Activated CD8-positive, alpha-beta memory T cell treated with anti-CD3 and anti-CD28 coated beads, Interleukin-2, amount 50 U/mL, for 48 hours (primary cell): Measurements from ENCODE around the gene PIP5K1C.
"Not testable (repeated sequence)": the region's sequence is repeated elsewhere in the genome, so short reads cannot be mapped to it uniquely, and the experiment has no call there.

Experiments used
- DNase-seq: peaks from one replicate; pipeline ENCODE4 v3.0.0-alpha.2; 2020

Gene PIP5K1C

GRCh38 chr19:3643674-3644313 is 56.5 kb downstream of the PIP5K1C start:
- no peak for DNase-seq

GRCh38 chr19:3642987-3643673 is 57.1 kb downstream of the PIP5K1C start:
- peak; percentile 67 for DNase-seq

- no peak for DNase-seq
Observed at GRCh38 chr19:3642296-3642695, 58.0 kb downstream of the PIP5K1C start.

- no peak for DNase-seq
Observed at GRCh38 chr19:3641515-3642269, 58.6 kb downstream of the PIP5K1C start.

- DNase-seq = no peak
Observed at GRCh38 chr19:3639479-3639878, 60.8 kb downstream of the PIP5K1C start.

- DNase-seq = no peak
Observed at GRCh38 chr19:3638208-3639193, 61.8 kb downstream of the PIP5K1C start.

- DNase-seq = no peak
Observed at GRCh38 chr19:3637621-3638020, 62.6 kb downstream of the PIP5K1C start.

- DNase-seq = no peak
Observed at GRCh38 chr19:3636962-3637361, 63.3 kb downstream of the PIP5K1C start.

GRCh38 chr19:3636506-3636905 is 63.8 kb downstream of the PIP5K1C start:
- no peak for DNase-seq

GRCh38 chr19:3634496-3635045 is 65.7 kb downstream of the PIP5K1C start:
- no peak for DNase-seq

- DNase-seq = no peak
Observed at GRCh38 chr19:3633559-3633988, 66.7 kb downstream of the PIP5K1C start.

GRCh38 chr19:3632739-3633558 is 67.3 kb downstream of the PIP5K1C start:
- no peak for DNase-seq

GRCh38 chr19:3632098-3632497 is 68.2 kb downstream of the PIP5K1C start:
- no peak for DNase-seq

GRCh38 chr19:3631053-3631861 is 69.0 kb downstream of the PIP5K1C start:
- no peak for DNase-seq

GRCh38 chr19:3628766-3629165 is 71.5 kb downstream of the PIP5K1C start:
- not testable (repeated sequence) for DNase-seq

- DNase-seq = no peak
Observed at GRCh38 chr19:3627351-3627723, 72.9 kb downstream of the PIP5K1C start.

- peak; percentile 98 for DNase-seq
Observed at GRCh38 chr19:3626473-3627350, 73.6 kb downstream of the PIP5K1C start, which contains the start of gene CACTIN. Gene CACTIN, minus strand, starts transcription at chr19:3626790. Its CDS starts 28 bp downstream, at chr19:3626762.

GRCh38 chr19:3625996-3626472 is 74.2 kb downstream of the PIP5K1C start:
- no peak for DNase-seq

- no peak for DNase-seq
Observed at GRCh38 chr19:3623716-3624115, 76.6 kb downstream of the PIP5K1C start.
